IPS DF 4.7 (cell line): ENCODE measurements around the gene TP53BP2.
"Not testable (repeated sequence)": the region's sequence is repeated elsewhere in the genome, so short reads cannot be mapped to it uniquely, and the experiment has no call there.

Source experiments
- DNase-seq: peaks from one replicate; pipeline ENCODE4 v3.0.0-alpha.2; 2013; ENCODE audit warnings: low spot score; ENCODE audit errors: extremely low read depth

Gene TP53BP2

DNA sequence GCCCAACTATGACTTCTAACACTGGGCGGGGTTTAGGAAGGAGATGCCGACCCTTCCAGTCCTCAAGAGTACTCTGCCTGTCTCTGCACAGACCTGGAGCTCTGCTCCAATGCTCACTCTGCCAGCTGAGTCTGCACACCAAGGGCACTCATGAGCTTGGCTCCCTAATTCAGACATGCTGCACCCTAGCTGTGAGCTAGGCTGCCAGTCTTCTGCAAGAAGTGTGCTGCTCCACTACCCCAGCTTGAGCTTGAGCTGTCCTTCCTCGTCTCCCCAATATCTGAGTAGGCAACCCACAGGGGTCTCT, 13.2 kb downstream of the TP53BP2 start:
- DNase-seq: no peak

DNA sequence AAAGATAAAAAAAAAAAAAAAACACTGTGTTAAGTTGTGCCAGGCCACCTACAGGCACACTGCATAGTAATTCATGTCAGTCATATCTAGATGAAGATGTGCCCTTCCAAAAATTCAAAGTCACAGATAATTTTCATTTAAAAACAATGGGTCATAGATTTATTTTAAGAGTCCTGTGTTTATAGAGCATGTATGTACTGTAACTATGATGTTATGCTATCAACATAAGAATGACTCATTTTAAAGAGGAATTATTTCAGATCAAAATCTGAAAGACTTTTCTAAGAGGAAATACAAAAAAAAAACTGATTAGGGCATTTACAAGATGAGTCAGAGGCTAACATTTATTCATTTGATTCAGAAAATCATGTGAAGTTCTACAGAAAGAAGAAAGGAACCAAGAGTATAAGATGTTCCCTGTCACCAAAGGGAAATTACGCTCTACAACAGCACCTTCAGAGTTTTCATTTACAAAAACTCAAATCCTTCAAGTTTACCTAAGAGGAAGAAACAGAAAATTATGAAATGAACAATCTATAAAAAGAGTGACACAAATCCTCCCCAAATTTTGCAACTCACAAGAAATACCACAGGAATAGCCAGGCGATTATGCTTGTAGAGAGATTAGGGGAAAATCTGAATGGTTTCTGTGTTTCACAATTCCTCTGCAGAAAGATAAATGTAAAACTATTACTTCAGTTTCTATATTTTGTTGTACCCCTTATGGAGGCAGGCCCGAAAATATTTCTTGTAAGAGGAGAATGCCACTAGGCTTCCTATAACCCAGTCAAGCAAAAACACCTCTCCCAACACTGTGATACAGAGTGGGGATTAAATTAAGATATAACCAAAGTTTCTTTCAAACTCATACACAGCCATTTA, 13.8 kb downstream of the TP53BP2 start:
- DNase-seq: no peak

DNA sequence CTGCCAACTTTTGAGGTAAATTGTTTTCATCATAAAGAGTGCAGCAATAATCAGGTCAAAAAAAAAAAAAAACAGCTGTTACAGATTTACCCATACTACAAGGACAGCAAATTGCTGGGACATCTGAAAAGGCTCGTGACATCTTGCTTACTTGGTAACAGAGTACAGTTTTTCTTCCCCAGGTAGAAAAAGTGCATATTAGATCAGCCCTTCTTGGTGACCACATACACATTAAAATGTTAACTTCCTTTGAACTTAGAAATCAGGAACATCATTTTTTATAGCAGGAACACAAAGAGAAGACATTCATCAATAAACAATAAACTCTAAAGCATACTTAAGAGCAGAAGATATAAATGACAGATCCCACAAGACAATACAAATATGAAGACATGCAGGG, 16.1 kb downstream of the TP53BP2 start:
- no peak for DNase-seq

DNA sequence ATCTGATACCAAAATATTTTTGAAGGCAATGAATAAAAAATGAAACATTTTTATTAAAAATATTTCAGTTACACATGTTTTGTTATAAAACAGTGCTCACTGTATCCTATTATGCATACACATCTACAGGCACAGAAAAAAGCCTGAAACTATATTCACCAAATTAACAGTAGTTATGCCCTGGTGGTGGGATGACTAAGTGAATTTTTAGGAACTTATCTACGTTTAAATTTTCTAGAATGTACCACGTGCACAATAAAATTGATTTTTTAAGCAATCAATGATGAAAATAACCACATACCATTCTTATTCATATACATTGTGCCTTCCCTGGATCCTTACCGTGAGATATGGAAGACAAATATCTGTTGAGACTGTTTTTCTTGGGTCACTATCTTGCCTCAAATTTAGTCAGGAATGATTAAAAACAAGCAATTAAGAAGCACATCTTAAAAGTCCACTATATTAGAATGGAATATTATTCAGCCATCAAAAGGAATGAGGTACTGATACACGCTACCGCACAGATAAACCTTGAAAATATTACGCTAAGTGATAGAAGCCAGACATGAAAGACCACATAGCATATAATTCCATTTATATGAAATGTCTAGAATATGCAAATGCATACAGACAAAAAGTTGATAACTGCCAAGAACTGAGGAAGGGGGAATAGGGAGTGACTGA, 17.4 kb downstream of the TP53BP2 start:
- DNase-seq: no peak

DNA sequence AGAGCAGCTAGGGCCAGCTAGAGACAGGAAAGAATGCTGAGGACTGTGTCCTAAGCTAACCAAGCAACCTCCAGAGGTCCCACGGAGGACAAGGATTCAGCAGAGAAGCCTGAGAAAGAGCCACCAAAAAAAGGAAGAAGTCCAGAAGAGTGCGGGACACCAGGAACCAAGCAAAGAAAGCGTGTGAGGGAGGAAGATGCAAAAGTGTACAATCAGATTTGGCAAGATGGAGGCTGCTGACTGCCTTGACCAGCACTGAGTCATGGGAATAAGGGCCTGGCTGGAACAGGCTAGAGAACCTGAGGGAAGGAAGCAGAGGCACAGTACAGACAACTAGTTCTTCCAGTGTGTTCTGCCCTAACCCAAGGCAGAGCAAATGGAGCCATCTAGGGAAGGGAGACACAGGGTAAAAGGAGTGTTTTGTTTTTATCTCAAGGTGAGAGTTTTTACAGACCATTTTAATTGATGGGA, 18.5 kb downstream of the TP53BP2 start:
- DNase-seq: no peak

DNA sequence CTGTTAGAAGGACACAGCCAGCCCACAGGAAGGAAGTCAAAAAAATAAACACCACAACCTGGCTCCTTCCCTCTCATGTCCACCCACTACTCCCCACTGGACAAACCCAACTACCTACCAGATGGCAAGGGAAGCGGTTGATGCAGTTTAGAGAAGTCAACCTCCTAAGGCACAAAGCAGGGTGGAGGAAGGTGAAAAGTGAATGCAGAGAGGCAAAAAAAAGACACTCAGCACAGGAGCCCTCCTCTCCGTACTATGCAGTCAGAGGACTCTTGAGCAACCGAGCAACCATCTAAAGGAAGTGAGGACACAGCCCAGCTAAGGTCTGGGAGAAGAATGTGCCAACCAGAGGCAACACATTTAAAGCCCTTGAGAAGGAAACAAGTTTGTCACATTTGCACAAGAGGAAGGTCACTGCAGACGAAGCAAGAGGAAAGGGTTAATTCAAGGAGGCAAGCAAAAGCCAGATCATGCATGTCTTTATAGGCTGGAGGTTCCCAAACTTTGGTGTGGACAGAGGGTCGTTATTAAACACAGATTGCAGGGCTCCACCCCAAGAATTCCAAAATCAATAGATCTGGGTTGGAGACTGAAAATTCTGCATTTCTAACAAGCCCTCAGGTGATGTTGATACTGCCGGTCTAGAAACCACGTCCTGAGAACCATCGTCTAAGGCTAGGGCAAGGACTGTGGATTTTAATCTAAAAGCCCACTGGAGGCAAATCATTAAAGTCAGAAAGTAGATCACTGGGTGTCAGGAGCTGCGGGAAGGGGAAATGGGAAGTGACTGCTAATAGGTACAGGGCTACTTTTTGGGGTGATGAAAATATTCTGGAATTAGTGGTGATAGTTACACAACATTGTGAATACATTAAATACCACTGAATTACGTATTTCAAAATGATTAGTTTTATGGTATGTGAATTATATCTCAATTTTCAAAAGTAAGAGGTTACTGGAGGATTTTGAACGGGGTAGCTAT, 19.7 kb downstream of the TP53BP2 start:
- no peak for DNase-seq

DNA sequence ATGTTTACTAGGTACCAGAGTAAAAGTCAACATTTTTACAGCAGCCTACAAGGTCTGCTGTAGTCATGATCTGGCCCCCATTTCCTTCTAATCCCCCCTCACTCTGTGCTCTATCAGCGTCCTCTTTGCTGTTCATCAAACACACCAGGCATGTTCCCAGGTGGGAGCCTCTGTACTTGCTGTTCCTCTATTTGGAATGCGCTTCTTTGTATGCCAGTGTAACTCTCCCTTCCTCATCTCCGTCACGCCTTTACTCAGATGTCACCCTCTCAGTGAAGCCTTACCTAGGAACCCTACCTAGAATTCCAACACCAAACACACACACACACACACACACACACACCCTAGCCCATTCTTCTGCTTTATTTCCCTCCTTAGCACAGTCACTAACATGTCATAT, 21.0 kb downstream of the TP53BP2 start:
- DNase-seq: no peak

DNA sequence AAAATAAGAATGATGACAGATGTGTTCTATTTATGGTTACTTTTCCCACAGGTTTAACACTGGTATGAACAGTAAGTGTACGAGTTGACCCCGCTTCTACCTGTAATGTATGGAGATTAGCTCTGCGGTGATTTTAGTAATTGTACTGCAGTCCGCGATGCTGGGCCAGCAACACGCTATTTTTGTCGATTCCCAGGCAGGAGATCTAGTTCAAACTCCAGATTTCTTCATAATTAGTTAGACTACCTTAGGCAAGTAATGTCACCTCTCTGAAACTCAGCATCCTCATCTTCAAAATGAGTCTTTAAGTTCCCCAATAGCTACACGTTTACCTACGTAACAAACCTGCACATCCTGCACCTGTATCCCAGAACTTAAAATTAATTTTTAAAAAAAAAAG, 21.5 kb downstream of the TP53BP2 start:
- no peak for DNase-seq

DNA sequence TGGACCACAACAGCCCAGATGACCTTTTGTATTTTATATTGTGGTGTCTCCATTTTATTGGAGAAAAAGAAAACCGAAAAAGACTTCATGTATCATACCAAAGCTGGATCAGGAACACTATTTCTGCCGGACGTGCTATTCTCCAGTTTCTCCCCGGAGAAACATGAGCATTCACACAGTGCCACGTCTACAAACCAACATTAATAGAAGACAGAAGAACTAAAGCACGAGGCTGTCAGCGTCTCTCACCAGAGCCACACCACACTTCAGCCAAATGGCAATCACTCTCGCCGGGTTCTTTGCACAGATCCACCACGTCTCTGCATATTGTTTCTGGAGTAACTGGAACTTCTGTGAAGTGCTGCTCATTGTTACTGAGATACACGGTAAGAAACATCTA, 24.8 kb downstream of the TP53BP2 start:
- DNase-seq: no peak

DNA sequence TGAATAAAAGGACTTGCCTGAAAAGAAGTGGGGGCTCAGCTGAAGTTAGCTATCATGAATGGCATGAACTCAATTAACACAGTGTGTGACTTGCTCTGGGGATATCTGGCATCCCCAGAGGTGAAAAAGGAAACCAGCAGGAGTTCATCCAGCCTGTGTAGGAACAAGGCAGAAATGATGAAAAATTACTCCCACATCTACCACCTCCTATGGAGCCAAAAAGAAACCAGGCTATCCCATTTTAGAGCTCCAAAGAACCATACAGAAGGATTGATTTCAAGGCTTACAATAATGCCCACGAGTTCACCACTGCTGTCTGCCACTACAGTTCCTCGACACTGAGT, 25.3 kb downstream of the TP53BP2 start:
- DNase-seq: no peak

DNA sequence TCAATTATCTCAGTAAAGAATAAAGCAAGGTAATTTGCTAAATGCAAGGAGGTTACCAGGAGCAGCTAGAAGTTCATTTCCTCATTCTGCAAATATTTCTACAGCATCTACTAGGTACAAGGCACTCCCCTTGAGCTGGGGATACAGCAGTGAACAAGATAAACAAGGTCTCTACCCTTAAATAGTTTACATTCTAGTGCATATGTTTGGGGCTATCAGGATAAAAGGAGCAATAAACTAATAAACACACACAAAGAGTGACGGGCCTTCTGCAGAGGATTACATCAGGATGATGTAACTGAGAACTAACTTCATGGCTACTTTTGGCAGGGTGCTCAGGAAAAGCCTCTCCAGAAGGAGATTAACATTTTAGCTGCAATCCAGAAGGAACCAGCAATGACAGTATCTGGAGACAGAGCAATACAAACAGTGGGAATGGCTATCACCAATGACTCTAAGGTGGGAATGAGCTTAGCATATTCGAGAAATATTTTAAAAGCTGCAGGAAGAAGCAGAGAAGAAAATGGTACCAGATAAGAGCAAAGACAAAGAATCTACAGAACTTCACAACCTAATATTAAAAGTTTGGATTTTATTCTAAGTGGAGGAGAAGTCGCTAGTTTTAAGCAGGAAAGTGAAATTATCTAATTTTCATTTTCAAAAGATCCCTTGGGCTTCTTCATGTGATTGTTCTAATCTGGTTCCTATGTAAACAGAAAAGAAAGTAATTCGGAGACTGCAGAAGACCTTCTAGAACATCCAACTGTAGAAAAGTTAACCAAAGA, 25.8 kb downstream of the TP53BP2 start:
- no peak for DNase-seq

DNA sequence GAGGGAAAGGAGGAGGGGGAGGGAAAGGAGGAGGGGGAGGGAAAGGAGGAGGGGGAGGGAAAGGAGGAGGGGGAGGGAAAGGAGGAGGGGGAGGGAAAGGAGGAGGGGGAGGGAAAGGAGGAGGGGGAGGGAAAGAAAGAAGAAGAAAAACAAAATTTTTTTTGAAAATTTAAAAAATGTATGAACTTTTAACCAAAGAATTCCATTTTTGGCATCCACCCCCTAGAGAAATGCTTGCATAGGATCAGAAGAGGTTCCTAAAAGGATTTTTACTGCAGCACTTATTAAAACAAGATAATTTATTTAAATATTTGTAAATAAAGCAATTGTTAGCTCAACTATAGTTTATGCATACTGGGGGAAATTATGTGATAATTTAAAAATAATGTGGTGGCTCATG, 28.5 kb downstream of the TP53BP2 start:
- not testable (repeated sequence) for DNase-seq

DNA sequence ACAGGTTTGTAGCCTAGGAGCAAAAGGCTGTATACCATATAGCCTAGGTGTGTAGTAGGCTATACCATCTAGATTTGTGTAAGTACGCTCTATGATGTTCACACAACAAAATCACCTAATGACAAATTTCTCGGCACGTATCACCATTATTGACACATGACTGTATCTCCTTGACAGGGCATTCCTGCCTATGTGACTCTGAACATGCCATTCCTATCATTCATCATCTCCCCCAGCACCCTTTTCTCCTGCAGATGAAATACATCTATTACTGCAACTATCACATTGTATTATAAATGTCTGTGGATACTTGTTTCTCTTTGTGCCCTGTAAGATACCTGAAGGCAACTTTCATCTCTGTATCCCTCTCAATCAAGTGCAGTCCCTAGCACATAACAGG, 29.9 kb downstream of the TP53BP2 start:
- DNase-seq: no peak

DNA sequence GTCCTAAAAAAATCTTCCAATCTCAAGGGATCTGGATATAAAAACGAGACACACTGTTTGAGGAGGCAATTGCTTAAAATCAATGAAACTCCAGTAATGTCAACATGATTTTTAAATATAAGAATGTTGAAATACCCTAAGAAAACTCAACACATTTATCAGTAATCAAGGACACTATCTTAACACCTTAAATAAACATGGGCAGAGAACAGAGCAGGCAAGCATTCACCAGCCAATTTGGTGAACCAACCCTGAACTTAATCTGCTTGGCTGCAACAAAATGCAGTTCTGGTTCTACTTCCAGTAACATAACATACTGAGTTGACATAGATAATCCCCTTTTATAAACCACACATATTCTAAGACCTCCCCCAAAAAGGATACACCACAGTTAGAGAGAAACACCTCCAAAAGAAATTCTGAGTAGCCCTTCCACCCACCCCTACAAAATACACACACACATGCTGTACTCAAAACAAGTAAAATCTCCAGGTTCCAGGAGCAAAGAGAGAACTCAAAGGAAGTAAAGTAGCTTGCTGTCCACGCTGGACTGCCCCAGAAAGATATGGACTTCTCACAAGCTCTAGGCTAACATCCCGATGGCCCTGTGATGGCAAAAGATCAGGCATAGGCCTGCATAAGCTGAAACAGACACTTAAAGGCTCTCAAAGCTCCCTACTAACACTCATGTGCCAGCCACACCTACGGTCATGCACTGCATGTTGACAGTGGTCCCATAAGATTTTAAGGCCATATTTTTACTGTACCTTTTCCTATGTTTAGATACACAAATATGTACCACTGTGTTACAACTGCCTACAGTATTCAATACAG, 30.5 kb downstream of the TP53BP2 start:
- DNase-seq: no peak

DNA sequence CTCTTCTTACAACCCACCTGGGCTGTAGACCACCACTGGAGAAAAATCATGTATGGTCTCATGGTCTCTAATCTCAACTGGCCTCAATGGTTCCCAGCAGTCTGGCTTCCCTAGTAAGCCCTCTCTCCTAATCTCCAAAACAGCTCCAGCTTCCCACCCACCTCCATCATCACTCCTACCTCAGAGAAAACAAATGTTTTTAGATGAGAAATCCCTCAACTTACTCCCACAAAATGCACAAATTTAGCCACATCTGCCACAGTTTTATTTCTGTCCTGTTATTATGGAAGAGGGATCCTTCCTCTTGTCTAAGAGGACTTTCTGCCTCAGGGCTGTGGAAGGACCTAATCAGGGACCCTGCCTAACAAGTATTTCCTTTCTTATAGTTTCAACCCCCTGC, 32.1 kb downstream of the TP53BP2 start:
- no peak for DNase-seq

DNA sequence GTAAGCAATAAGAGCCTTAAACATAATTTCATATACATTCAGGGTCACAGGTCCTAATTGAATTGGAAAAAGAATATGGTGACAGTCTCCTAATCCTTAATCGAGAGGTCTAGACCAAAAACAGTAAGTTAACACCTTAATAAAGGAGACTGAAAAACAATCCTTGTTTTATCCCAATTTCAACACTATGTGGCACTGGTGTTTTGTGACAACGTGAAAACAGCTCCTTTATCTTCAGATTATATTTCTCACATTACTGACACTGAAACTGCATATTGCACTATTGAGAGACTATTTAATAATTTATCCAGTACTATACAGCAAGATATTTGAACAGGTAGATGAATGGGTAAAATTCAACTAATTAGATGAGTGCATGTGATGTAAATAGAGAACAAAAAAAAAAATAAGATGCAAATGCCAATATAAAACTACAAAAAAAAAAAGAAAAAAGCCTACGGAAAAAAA, 34.1 kb downstream of the TP53BP2 start:
- no peak for DNase-seq

DNA sequence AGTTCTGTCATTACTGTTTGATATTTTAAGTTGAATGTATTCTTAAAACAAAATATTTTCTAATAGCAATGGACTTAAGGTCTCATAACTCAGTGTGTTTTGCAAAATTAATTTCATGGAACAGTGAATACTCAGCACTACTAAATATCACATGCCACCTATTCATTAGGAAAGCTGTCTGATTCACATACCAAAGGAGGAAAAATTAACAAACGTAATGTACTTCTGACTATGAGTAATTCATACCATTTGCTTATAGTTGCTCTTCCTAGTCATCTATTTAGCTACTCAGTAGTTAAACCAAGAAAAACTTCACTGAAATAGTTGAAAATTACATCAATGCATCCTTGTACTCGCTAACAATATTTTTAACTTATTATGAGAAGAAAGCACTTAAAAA, 35.2 kb downstream of the TP53BP2 start:
- DNase-seq: no peak

DNA sequence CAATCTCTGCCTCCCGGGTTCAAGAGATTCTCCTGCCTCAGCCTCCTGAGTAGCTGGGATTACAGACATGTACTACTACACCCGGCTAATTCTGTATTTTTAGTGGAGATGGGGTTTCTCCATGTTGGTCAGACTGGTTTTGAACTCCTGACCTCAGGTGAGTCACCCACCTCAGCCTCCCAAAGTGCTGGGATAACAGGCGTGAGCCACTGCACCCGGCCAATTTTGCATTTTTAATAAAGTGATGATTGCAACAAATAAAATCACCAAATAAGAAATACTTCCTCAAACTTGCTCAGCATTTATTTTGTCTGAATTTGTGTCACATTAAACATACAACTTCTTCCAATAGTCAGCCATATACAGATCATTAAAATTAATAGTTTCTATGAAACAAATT, 35.8 kb downstream of the TP53BP2 start:
- DNase-seq: not testable (repeated sequence)

DNA sequence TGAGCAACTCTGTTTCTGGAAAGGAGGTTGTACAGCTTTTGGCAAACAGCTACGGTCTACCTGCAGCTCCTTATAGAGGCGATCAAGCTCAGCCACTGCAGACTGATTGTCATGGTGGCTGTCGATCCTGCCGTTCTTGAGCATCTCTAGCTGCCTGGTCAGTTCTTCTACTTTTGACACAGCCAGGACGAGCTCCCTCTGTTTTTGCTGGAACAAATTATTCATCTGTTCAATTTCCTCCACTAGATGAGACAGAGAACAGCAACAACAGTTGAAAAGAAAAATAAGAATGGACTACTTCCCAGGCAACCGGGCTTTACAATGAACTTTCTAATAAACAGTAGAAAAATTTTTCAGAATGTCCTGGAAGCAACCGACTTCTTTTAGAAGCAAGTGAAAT, 42.5 kb downstream of the TP53BP2 start:
- no peak for DNase-seq

DNA sequence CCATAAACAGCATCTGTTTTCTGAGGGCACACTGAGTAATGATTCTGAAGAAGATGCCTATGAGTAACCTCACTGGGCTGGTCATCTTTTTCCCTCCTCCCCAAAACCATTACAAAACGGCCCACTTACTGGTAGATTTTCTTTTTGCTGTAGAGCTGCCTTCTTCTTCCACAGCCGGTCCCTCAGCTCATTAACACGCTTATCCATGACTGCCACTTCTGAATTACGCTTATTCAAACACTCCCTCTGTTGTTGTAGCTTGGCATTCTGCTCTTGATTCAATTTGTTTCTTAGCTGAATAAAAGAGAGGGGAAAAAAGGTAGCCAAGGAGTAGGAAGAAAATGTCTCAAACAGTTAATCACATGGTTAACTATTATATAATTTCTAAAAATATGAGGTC, 43.1 kb downstream of the TP53BP2 start:
- DNase-seq: no peak
